ENCODE data around the gene STARD8. TPM values are rescaled to one million over a fixed set of nuclear protein-coding genes. Genes with fewer than 3 reads are reported as not detected.
"Not testable (repeated sequence)": the region's sequence is repeated elsewhere in the genome, so short reads cannot be mapped to it uniquely, and the experiment has no call there.

The STARD8 gene
- total RNA-seq, 1 experiment from 2014 or later = 0.11 TPM

GRCh38 chrX:68732906-68733493 is 85.5 kb downstream of the STARD8 start:
- Histone ChIP-seq H3K4me1 (ENCODE audit: insufficient read depth, low read length, poor library complexity, severe bottlenecking) (no peaks in the 10 kb centered on the region), H3K27me3 (replicated peaks; ENCODE audit: insufficient read depth, low read depth, low read length, poor library complexity) (no peaks in the 10 kb centered on the region), H3K27ac (ENCODE audit: low read depth, low read length, poor library complexity, severe bottlenecking) (no peak overlapping the region), H3K9me3 (ENCODE audit: low read depth, low read length, poor library complexity, severe bottlenecking) (no peaks in the 10 kb centered on the region), H3K36me3 (ENCODE audit: insufficient read depth, low read length, poor library complexity, severe bottlenecking) (no peaks in the 10 kb centered on the region), H3K4me3 (ENCODE audit: low read depth, low read length, poor library complexity, severe bottlenecking) (no peak overlapping the region)
- DNase-seq (ENCODE audit: low spot score) = peak; percentile 79
- POLR2A ChIA-PET (ENCODE audit: low non-redundant PET) = no interaction called here
- no peak for TF ChIP-seq EZH2 (IDR thresholded peaks at IDR 0.05; ENCODE audit: borderline replicate concordance, low read depth, low read length, poor library complexity, severe bottlenecking)
- TF ChIP-seq CTCF (conservative IDR thresholded peaks at IDR 0.05; ENCODE audit: low read depth, low read length) = peak; percentile 79
- BruUV-seq (replicated peaks) = no TSS peak
- intact Hi-C loops (cut with micrococcal nuclease; ENCODE audit: unreplicated experiment) = loop anchor here (1.0 to 5.0 kb wide), 3 partner anchors 489 to 654 kb away; no protein-coding TSS in a partner anchor
- CTCF ChIA-PET = interaction anchor here (0.5 to 1.5 kb wide), 6 partner anchors 23 to 1189 kb away, joined by 3 to 4 read pairs (median 4); no protein-coding TSS in a partner anchor

- intact Hi-C loops (cut with micrococcal nuclease; ENCODE audit: unreplicated experiment) = no loop called here
- no peaks in the 10 kb centered on the region for H3K36me3 ChIP-seq (ENCODE audit: insufficient read depth, low read length, poor library complexity, severe bottlenecking)
- no TSS peak for BruUV-seq (replicated peaks)
- POLR2A ChIA-PET (ENCODE audit: low non-redundant PET) = no interaction called here
- no peaks in the 10 kb centered on the region for H3K27me3 ChIP-seq (replicated peaks; ENCODE audit: insufficient read depth, low read depth, low read length, poor library complexity)
- no peaks in the 10 kb centered on the region for H3K4me1 ChIP-seq (ENCODE audit: insufficient read depth, low read length, poor library complexity, severe bottlenecking)
- H3K9me3 ChIP-seq (ENCODE audit: low read depth, low read length, poor library complexity, severe bottlenecking) = no peaks in the 10 kb centered on the region
- CTCF ChIA-PET = no interaction called here
- DNase-seq (ENCODE audit: low spot score) = no peak
- TF ChIP-seq CTCF (conservative IDR thresholded peaks at IDR 0.05; ENCODE audit: low read depth, low read length) (no peak), EZH2 (IDR thresholded peaks at IDR 0.05; ENCODE audit: borderline replicate concordance, low read depth, low read length, poor library complexity, severe bottlenecking) (no peak)
- H3K27ac ChIP-seq (ENCODE audit: low read depth, low read length, poor library complexity, severe bottlenecking) = no peak overlapping the region
- no peak overlapping the region for H3K4me3 ChIP-seq (ENCODE audit: low read depth, low read length, poor library complexity, severe bottlenecking)
These were observed 87.8 kb downstream of the STARD8 start for GRCh38 chrX:68735266-68735665.

GRCh38 chrX:68741864-68742263 is 94.4 kb downstream of the STARD8 start:
- BruUV-seq (replicated peaks); intact Hi-C loops (cut with micrococcal nuclease; ENCODE audit: unreplicated experiment); H3K27ac ChIP-seq (ENCODE audit: low read depth, low read length, poor library complexity, severe bottlenecking); H3K27me3 ChIP-seq (replicated peaks; ENCODE audit: insufficient read depth, low read depth, low read length, poor library complexity); H3K36me3 ChIP-seq (ENCODE audit: insufficient read depth, low read length, poor library complexity, severe bottlenecking); H3K4me1 ChIP-seq (ENCODE audit: insufficient read depth, low read length, poor library complexity, severe bottlenecking); H3K4me3 ChIP-seq (ENCODE audit: low read depth, low read length, poor library complexity, severe bottlenecking); H3K9me3 ChIP-seq (ENCODE audit: low read depth, low read length, poor library complexity, severe bottlenecking); POLR2A ChIA-PET (ENCODE audit: low non-redundant PET); DNase-seq (ENCODE audit: low spot score); CTCF ChIA-PET: not testable (repeated sequence)

GRCh38 chrX:68743754-68744153 is 96.3 kb downstream of the STARD8 start:
- Histone ChIP-seq H3K4me1 (ENCODE audit: insufficient read depth, low read length, poor library complexity, severe bottlenecking) (no peaks in the 10 kb centered on the region), H3K9me3 (ENCODE audit: low read depth, low read length, poor library complexity, severe bottlenecking) (no peaks in the 10 kb centered on the region), H3K4me3 (ENCODE audit: low read depth, low read length, poor library complexity, severe bottlenecking) (no peak overlapping the region), H3K27ac (ENCODE audit: low read depth, low read length, poor library complexity, severe bottlenecking) (no peak overlapping the region), H3K36me3 (ENCODE audit: insufficient read depth, low read length, poor library complexity, severe bottlenecking) (no peaks in the 10 kb centered on the region), H3K27me3 (replicated peaks; ENCODE audit: insufficient read depth, low read depth, low read length, poor library complexity) (no peaks in the 10 kb centered on the region)
- ChIA-PET CTCF (no interaction called here), POLR2A (ENCODE audit: low non-redundant PET) (no interaction called here)
- BruUV-seq (replicated peaks) = no TSS peak
- TF ChIP-seq CTCF (conservative IDR thresholded peaks at IDR 0.05; ENCODE audit: low read depth, low read length) = no peak
- intact Hi-C loops (cut with micrococcal nuclease; ENCODE audit: unreplicated experiment) = no loop called here
- no peak for DNase-seq (ENCODE audit: low spot score)
